ENCODE data around the gene GNAT3.

Gene GNAT3

DNA sequence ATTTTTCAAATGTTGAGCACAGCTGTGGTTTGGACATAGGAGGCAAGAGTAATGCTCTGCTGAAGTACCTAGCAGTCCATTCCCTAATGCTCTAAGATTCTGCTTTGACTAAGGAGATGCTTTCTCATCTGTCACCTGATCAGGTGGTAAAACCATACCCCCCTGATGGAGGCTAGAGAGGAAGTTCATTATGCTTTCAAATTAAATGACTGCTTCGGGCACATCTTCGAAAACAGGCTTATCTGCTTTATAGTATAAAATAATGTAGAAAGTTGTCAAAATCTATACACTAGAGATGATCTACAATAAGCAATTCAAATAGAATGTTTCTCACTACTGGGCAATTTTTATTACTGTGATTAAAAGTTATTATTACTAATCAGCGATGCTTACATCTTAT, at the start of gene GNAT3:
TSS of gene GNAT3 (minus strand) at position 101 of the 400 bp plus-strand sequence. CDS start 138 bp downstream, outside the sequence.
- no peak for ATAC-seq (ENCODE audit: low read depth)
- Histone ChIP-seq H3K27me3 (ENCODE audit: insufficient read depth, poor library complexity, severe bottlenecking) (no peaks in the 10 kb centered on the region), H3K4me1 (ENCODE audit: insufficient read depth, poor library complexity, severe bottlenecking) (no peaks in the 10 kb centered on the region), H3K4me3 (ENCODE audit: severe bottlenecking) (no peak within 1 kb of the TSS), H3K27ac (ENCODE audit: poor library complexity, severe bottlenecking) (no peak within 1 kb of the TSS), H3K9me3 (ENCODE audit: severe bottlenecking) (no peaks in the 10 kb centered on the region), H3K36me3 (ENCODE audit: low read depth) (no peaks in the 10 kb centered on the region)
- TF ChIP-seq, protein P1, sequence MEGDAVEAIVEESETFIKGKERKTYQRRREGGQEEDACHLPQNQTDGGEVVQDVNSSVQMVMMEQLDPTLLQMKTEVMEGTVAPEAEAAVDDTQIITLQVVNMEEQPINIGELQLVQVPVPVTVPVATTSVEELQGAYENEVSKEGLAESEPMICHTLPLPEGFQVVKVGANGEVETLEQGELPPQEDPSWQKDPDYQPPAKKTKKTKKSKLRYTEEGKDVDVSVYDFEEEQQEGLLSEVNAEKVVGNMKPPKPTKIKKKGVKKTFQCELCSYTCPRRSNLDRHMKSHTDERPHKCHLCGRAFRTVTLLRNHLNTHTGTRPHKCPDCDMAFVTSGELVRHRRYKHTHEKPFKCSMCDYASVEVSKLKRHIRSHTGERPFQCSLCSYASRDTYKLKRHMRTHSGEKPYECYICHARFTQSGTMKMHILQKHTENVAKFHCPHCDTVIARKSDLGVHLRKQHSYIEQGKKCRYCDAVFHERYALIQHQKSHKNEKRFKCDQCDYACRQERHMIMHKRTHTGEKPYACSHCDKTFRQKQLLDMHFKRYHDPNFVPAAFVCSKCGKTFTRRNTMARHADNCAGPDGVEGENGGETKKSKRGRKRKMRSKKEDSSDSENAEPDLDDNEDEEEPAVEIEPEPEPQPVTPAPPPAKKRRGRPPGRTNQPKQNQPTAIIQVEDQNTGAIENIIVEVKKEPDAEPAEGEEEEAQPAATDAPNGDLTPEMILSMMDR (IDR thresholded peaks at IDR 0.05; ENCODE audit: poor library complexity, severe bottlenecking) = no peak
- no peak for DNase-seq (ENCODE audit: low spot score)

DNA sequence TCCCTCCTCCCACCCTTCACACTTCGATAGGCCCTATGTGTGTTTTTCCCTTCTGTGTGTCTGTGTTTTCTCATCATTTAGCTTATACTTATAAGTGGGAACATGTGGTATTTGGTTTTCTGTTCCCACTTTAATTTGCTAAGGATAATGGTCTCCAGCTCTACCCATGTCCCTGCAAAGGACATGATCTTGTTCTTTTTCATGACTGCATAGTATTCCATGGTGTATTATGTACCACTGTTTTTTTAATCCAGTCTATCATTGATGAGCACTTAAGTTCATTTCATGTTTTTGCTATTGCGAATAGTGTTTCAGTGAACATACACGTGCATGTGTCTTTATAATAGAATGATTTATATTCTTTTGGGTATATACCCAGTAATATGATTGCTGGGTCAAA, 46.3 kb upstream of the GNAT3 start:
- no peaks in the 10 kb centered on the region for H3K36me3 ChIP-seq (ENCODE audit: low read depth)
- TF ChIP-seq, protein P1 (IDR thresholded peaks at IDR 0.05; ENCODE audit: poor library complexity, severe bottlenecking) = no peak
- H3K4me3 ChIP-seq (ENCODE audit: severe bottlenecking) = no peak overlapping the region
- no peaks in the 10 kb centered on the region for H3K4me1 ChIP-seq (ENCODE audit: insufficient read depth, poor library complexity, severe bottlenecking)
- DNase-seq (ENCODE audit: low spot score) (no peak), ATAC-seq (ENCODE audit: low read depth) (no peak)
- no peaks in the 10 kb centered on the region for H3K27me3 ChIP-seq (ENCODE audit: insufficient read depth, poor library complexity, severe bottlenecking)
- no peaks in the 10 kb centered on the region for H3K9me3 ChIP-seq (ENCODE audit: severe bottlenecking)
- H3K27ac ChIP-seq (ENCODE audit: poor library complexity, severe bottlenecking) = no peak overlapping the region

DNA sequence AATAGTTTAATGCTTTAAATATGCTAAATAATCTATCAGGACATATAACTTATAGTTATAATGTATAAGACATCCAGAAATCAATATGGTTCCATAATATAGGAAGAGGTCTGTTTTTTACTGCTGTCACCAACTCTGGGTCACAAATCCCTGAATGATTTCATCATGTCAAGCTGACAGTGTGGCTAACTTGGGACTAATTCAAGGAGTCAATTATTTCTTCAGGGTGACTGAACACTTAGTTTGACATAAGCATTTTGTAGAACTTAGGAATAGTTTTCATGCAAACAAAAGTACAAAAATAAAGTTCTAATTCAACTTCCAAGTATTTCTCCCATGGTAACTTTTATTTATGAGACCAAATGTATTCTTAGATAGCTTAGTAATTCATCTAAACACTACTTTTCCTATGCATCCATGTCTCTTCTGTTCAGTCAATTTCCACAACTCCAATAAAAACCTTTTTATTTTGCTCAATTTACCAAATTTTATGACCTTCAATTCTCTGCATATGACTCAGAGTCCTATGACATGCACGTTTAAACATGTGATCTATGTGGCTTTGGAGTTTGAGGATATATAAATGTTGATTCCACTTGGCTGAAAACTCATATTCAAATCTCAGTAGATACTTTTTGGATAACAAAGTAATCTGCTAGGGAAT, 40.3 kb upstream of the GNAT3 start:
- H3K9me3 ChIP-seq (ENCODE audit: severe bottlenecking) = no peaks in the 10 kb centered on the region
- no peaks in the 10 kb centered on the region for H3K27me3 ChIP-seq (ENCODE audit: insufficient read depth, poor library complexity, severe bottlenecking)
- TF ChIP-seq, protein P1 (IDR thresholded peaks at IDR 0.05; ENCODE audit: poor library complexity, severe bottlenecking) = no peak
- H3K4me3 ChIP-seq (ENCODE audit: severe bottlenecking) = no peak overlapping the region
- H3K27ac ChIP-seq (ENCODE audit: poor library complexity, severe bottlenecking) = peak overlapping the region; percentile 27
- no peaks in the 10 kb centered on the region for H3K36me3 ChIP-seq (ENCODE audit: low read depth)
- DNase-seq (ENCODE audit: low spot score) = no peak
- H3K4me1 ChIP-seq (ENCODE audit: insufficient read depth, poor library complexity, severe bottlenecking) = peaks cover 11% of the 10 kb centered on the region
- ATAC-seq (ENCODE audit: low read depth) = peak; percentile 33; the same call in 1 of the 3 replicates

DNA sequence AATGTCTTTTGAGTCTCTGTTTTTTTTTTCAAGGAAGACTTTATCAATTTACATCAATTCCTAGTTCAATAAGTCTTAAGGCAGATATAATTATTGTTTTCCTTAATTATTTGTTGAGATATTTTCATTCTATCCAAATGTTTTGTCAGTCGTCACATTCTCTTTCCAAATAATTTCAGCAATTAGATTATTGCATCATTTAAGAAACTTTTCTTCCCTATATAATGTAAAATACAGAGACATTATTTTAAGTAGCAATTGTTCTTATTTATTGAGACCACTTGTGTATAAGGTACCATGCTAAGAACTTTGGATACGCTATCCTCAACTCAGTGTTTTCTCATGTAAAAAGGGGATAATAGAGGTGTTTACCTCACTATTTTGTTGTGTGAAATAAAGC, 38.1 kb upstream of the GNAT3 start:
- Histone ChIP-seq H3K4me3 (ENCODE audit: severe bottlenecking) (no peak overlapping the region), H3K36me3 (ENCODE audit: low read depth) (no peaks in the 10 kb centered on the region), H3K9me3 (ENCODE audit: severe bottlenecking) (no peaks in the 10 kb centered on the region), H3K27ac (ENCODE audit: poor library complexity, severe bottlenecking) (no peak overlapping the region), H3K4me1 (ENCODE audit: insufficient read depth, poor library complexity, severe bottlenecking) (peaks cover 11% of the 10 kb centered on the region), H3K27me3 (ENCODE audit: insufficient read depth, poor library complexity, severe bottlenecking) (no peaks in the 10 kb centered on the region)
- ATAC-seq (ENCODE audit: low read depth) (no peak), DNase-seq (ENCODE audit: low spot score) (no peak)
- TF ChIP-seq, protein P1 (IDR thresholded peaks at IDR 0.05; ENCODE audit: poor library complexity, severe bottlenecking) = no peak

DNA sequence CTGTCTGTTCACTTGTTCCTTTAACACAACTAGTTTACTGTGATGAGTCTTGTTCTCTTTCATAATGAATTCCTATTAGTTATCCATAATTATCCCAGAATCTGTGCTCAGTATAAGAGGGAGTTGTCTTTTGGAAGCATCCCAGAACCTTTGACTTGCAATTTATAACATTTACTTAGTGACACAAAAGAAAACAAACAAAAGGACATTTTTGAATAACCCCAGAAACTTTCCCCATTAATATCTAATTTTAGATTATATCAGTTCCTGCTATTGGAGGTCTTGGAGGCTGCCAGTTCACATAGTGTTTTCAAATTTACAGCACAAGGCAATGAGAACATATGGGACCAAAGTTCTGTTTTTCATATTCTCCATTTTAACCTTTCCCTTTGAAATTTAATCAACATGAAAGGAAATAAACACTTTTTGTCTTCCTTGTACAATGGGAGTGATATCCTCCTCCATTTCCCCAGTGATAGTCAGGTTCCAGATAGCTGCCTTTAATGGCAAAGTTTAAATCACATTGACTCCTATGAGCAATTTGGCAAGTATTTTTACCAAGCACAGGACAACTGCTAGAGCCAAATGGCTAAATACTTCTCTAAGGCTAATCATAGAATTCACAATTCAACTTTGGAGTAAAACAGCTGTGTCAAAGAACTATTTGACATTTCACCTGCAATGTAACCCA, 37.1 kb upstream of the GNAT3 start:
- ATAC-seq (ENCODE audit: low read depth) (no peak), DNase-seq (ENCODE audit: low spot score) (no peak)
- Histone ChIP-seq H3K36me3 (ENCODE audit: low read depth) (no peaks in the 10 kb centered on the region), H3K9me3 (ENCODE audit: severe bottlenecking) (peaks cover 4% of the 10 kb centered on the region), H3K4me1 (ENCODE audit: insufficient read depth, poor library complexity, severe bottlenecking) (peaks cover 11% of the 10 kb centered on the region), H3K4me3 (ENCODE audit: severe bottlenecking) (no peak overlapping the region), H3K27me3 (ENCODE audit: insufficient read depth, poor library complexity, severe bottlenecking) (no peaks in the 10 kb centered on the region), H3K27ac (ENCODE audit: poor library complexity, severe bottlenecking) (no peak overlapping the region)
- TF ChIP-seq, protein P1 (IDR thresholded peaks at IDR 0.05; ENCODE audit: poor library complexity, severe bottlenecking) = no peak

Measured in RWPE2 (cell line).